IMR-90 (cell line): ENCODE results near the gene MAPK11. TPM values are rescaled to one million over a fixed set of nuclear protein-coding genes. Genes with fewer than 3 reads are reported as not detected.

Source experiments
- ATAC-seq: fragments of 200-7000 bp; cut with Tn5 transposase; 2 replicates; pipeline ENCODE4 v1.9.1; 2020; ENCODE audit warnings: low read depth, mild to moderate bottlenecking, moderate library complexity
- BruUV-seq: library from RNA; stranded (reverse); fragments of 400-500 nt; replicated peaks from 2 replicates; lab custom pipeline; 2021; lab: Mats Ljungman, UMichigan
- CTCF ChIA-PET: fragments of 300-600 bp; formaldehyde crosslinking; extraction: SDS; loops from one replicate; lab custom pipeline; 2021; ENCODE audit warnings: antibody characterized with exemption; lab: Yijun Ruan, JAX
- POLR2A ChIA-PET: fragments of 300-600 bp; sonication (Branson Sonifier 250); formaldehyde crosslinking; loops from one replicate; lab custom pipeline; 2022; ENCODE audit warnings: antibody characterized with exemption; ENCODE audit not compliant: unreplicated experiment; lab: Charles Lee
- DNase-seq: peaks from one replicate; pipeline ENCODE4 v3.0.0; 2013
- H2AFZ ChIP-seq: replicated peaks from 2 replicates; pipeline ENCODE3; 2013; ENCODE audit warnings: low read length, mild to moderate bottlenecking; ENCODE audit not compliant: poor library complexity
- H2AK5ac ChIP-seq: 2 replicates; pipeline ENCODE4 v1.6.1; 2013; ENCODE audit warnings: low read depth, low read length, inconsistent platforms
- H2AK9ac ChIP-seq: replicated peaks from 2 replicates; pipeline ENCODE3; 2013; ENCODE audit warnings: mild to moderate bottlenecking, low read depth, low read length, moderate library complexity; ENCODE audit not compliant: poor library complexity
- H2BK120ac ChIP-seq: 2 replicates; pipeline ENCODE4 v1.6.1; 2013; ENCODE audit warnings: low read depth, low read length, inconsistent platforms
- H2BK15ac ChIP-seq: 3 replicates; pipeline ENCODE4 v1.6.1; 2013; ENCODE audit warnings: low read depth, low read length, inconsistent platforms
- H2BK20ac ChIP-seq: 2 replicates; pipeline ENCODE4 v1.6.1; 2013; ENCODE audit warnings: low read depth, mild to moderate bottlenecking, inconsistent platforms, low read length, moderate library complexity
- H2BK5ac ChIP-seq: 2 replicates; pipeline ENCODE4 v1.6.1; 2013; ENCODE audit warnings: mild to moderate bottlenecking, low read depth, low read length, inconsistent platforms; ENCODE audit not compliant: poor library complexity, severe bottlenecking
- H3K14ac ChIP-seq: replicated peaks from 2 replicates; pipeline ENCODE4 v1.6.1; 2013; ENCODE audit warnings: low read depth, low read length, inconsistent platforms
- H3K18ac ChIP-seq: 2 replicates; pipeline ENCODE4 v1.6.1; 2013; ENCODE audit warnings: low read depth, low read length, control low read depth
- H3K23ac ChIP-seq: 2 replicates; pipeline ENCODE4 v1.6.1; 2013; ENCODE audit warnings: low read depth, low read length, inconsistent platforms
- H3K27ac ChIP-seq: 2 replicates; pipeline ENCODE4 v1.5.1; 2013; ENCODE audit warnings: mild to moderate bottlenecking, control low read depth, low read length; ENCODE audit not compliant: insufficient read depth
- H3K27me3 ChIP-seq: 2 replicates; pipeline ENCODE4 v1.6.1; 2013; ENCODE audit warnings: low read length; ENCODE audit not compliant: control insufficient read depth, insufficient read depth
- H3K36me3 ChIP-seq: 2 replicates; pipeline ENCODE4 v1.6.1; 2013; ENCODE audit warnings: low read length, mixed read lengths; ENCODE audit not compliant: control insufficient read depth, insufficient read depth
- H3K4ac ChIP-seq: 2 replicates; pipeline ENCODE4 v1.6.1; 2013; ENCODE audit warnings: low read depth, low read length, inconsistent platforms
- H3K4me1 ChIP-seq: 2 replicates; pipeline ENCODE4 v1.6.1; 2013; ENCODE audit warnings: low read length, mixed read lengths; ENCODE audit not compliant: control insufficient read depth, insufficient read depth
- H3K4me2 ChIP-seq: 2 replicates; pipeline ENCODE4 v1.6.1; 2013; ENCODE audit warnings: low read depth, mild to moderate bottlenecking, control low read depth, low read length, moderate library complexity
- H3K4me3 ChIP-seq: 2 replicates; pipeline ENCODE4 v1.5.1; 2013; ENCODE audit warnings: low read depth, mild to moderate bottlenecking, control low read depth, low read length, moderate library complexity; ENCODE audit not compliant: insufficient read depth
- H3K56ac ChIP-seq: 2 replicates; pipeline ENCODE4 v1.6.1; 2013; ENCODE audit warnings: low read length, inconsistent platforms; ENCODE audit not compliant: insufficient read depth; ENCODE audit errors: extremely low read depth
- H3K79me1 ChIP-seq, 2 experiments: 2 replicates each; pipeline ENCODE4 v1.6.1; 2013; ENCODE audit warnings: low read length in 2 of 2, inconsistent platforms in 1 of 2, low read depth in 1 of 2
- H3K9ac ChIP-seq: 2 replicates; pipeline ENCODE4 v1.6.1; 2013; ENCODE audit warnings: low read depth, low read length, control low read depth
- H3K9me1 ChIP-seq: 2 replicates; pipeline ENCODE4 v1.6.1; 2013; ENCODE audit warnings: low read length, inconsistent platforms; ENCODE audit not compliant: insufficient read depth
- H3K9me3 ChIP-seq: 2 replicates; pipeline ENCODE4 v1.6.1; 2013; ENCODE audit warnings: low read length; ENCODE audit not compliant: control insufficient read depth, insufficient read depth
- H4K20me1 ChIP-seq: 2 replicates; pipeline ENCODE4 v1.6.1; 2013; ENCODE audit warnings: low read length, inconsistent platforms; ENCODE audit not compliant: insufficient read depth
- H4K5ac ChIP-seq: 2 replicates; pipeline ENCODE4 v1.6.1; 2013; ENCODE audit warnings: mild to moderate bottlenecking, low read depth, low read length, control low read depth
- H4K8ac ChIP-seq, 2 experiments: 2 replicates each; pipeline ENCODE4 v1.6.1; 2013; ENCODE audit warnings: low read depth in 2 of 2, low read length in 2 of 2, control low read depth in 1 of 2, inconsistent platforms in 1 of 2
- H4K91ac ChIP-seq: 2 replicates; pipeline ENCODE4 v1.6.1; 2013; ENCODE audit warnings: low read depth, low read length, inconsistent platforms; ENCODE audit not compliant: insufficient read depth
- CEBPB ChIP-seq: IDR thresholded peaks from 2 replicates; pipeline ENCODE4 v1.6.1; 2012; ENCODE audit warnings: low read depth, low read length, improper control_type of control experiment
- CHD1 ChIP-seq: IDR thresholded peaks from 2 replicates; pipeline ENCODE4 v1.6.1; 2012; ENCODE audit warnings: low read depth, low read length, improper control_type of control experiment
- MAFK ChIP-seq: IDR thresholded peaks from 2 replicates; pipeline ENCODE4 v1.6.1; 2012; ENCODE audit warnings: low read depth, low read length, improper control_type of control experiment
- MAZ ChIP-seq: IDR thresholded peaks from 2 replicates; pipeline ENCODE4 v1.6.1; 2012; ENCODE audit warnings: low read depth, mild to moderate bottlenecking, low read length, improper control_type of control experiment, moderate library complexity, borderline replicate concordance
- NFE2L2 ChIP-seq: fragments of 150-350 bp; IDR thresholded peaks from 2 replicates; pipeline ENCODE4 v1.6.1; 2016; ENCODE audit warnings: low read depth, mild to moderate bottlenecking, low read length
- RAD21 ChIP-seq: IDR thresholded peaks from 2 replicates; pipeline ENCODE4 v1.6.1; 2012; ENCODE audit warnings: low read length, improper control_type of control experiment
- RCOR1 ChIP-seq: IDR thresholded peaks from 2 replicates; pipeline ENCODE4 v1.6.1; 2012; ENCODE audit warnings: mild to moderate bottlenecking, low read length, improper control_type of control experiment; ENCODE audit not compliant: insufficient replicate concordance
- RFX5 ChIP-seq: IDR thresholded peaks from 2 replicates; pipeline ENCODE4 v1.8.0; 2012; ENCODE audit warnings: low read depth, mild to moderate bottlenecking, low read length, moderate library complexity
- SMC3 ChIP-seq: fragments of 150-350 bp; IDR thresholded peaks from 2 replicates; pipeline ENCODE4 v1.6.1; 2016; ENCODE audit warnings: low read depth, mild to moderate bottlenecking, antibody characterized with exemption, low read length, moderate library complexity
- WGBS, 2 experiments: methylation state at CpG; one replicate each; pipeline versions ENCODE4 v1.1.5 to v1.1.7; 2013; ENCODE audit warnings: missing lambda C conversion rate in 2 of 2; ENCODE audit not compliant: insufficient read length in 1 of 2; ENCODE audit errors: extremely low coverage in 2 of 2; 5-methylcytosine and 5-hydroxymethylcytosine counted together
- dilution Hi-C: fragments of 300-500 bp; cut with HindIII; formaldehyde crosslinking; loops from one replicate; pipeline ENCODE4 v1.14.3; 2018; ENCODE audit warnings: low sequenced_read_pairs; ENCODE audit not compliant: unreplicated experiment
- in situ Hi-C: fragments of 300-500 bp; cut with MboI; formaldehyde crosslinking; loops from 3 replicates; pipeline ENCODE4 v1.14.3; 2019; ENCODE audit warnings: low sequenced_read_pairs, inconsistent platforms, mixed read lengths
- intact Hi-C: fragments of 100-400 bp; cut with micrococcal nuclease; formaldehyde crosslinking; loops from 2 replicates; pipeline ENCODE4 v1.10.0; 2022
- polyA plus RNA-seq, 3 experiments: library from polyadenylated mRNA; depleted of rRNA; stranded (reverse); fragments of >200 nt; gene quantifications; 2 replicates each; pipeline ENCODE4 v1.2.3, GENCODE V29; 2012; ENCODE audit warnings: low replicate concordance in 1 of 3
- total RNA-seq: library from RNA; depleted of rRNA; stranded (reverse); fragments of >200 nt; gene quantifications from 2 replicates; pipeline ENCODE4 v1.2.3, GENCODE V29; 2012
- TF ChIP-seq, protein P1 (sequence below): fragments of 150-350 bp; IDR thresholded peaks from 2 replicates; pipeline ENCODE4 v1.6.1; 2017; ENCODE audit warnings: mild to moderate bottlenecking, antibody characterized with exemption, low read length, low read depth
- TF ChIP-seq, protein P2 (sequence below): conservative IDR thresholded peaks from 2 replicates; pipeline ENCODE4 v1.5.1; 2012; ENCODE audit warnings: mild to moderate bottlenecking, low read depth, low read length, improper control_type of control experiment
- TF ChIP-seq, protein P3 (sequence below): fragments of 150-350 bp; IDR thresholded peaks from 2 replicates; pipeline ENCODE4 v1.6.1; 2016; ENCODE audit warnings: low read depth, mild to moderate bottlenecking, low read length, moderate library complexity, borderline replicate concordance

The MAPK11 gene
- total and polyA plus RNA-seq, 2 of the 4 experiments (the other 2 are of a cell fraction): 8.1 to 14.4 TPM

DNA sequence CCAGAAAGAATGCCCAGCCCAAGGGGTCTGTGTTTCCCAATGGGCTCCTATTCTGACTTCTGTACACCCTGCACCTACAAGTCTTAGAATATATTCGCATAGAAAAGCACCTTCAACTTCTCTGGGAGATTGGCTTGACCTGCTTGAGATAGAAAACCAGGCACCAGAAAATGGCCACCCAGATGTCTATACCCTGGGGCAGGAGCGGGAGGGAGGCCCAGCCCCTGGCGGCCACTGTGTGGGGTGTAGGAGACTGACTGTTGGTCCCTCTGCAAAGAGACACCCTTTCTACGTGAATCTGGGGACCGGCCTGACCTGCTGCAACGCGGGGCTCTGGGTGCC is 48.1 kb upstream of the MAPK11 start:
- peaks cover 3% of the 10 kb centered on the region; the same call in 1 of the 2 replicates for H3K27me3 ChIP-seq
- no peak overlapping the region for H3K4me3 ChIP-seq
- no peak overlapping the region for H3K4ac ChIP-seq
- intact Hi-C loops (no loop called here), in situ Hi-C loops (no loop called here), dilution Hi-C loops (no loop called here)
- ChIA-PET POLR2A (no interaction called here), CTCF (no interaction called here)
- no peak overlapping the region for H3K27ac ChIP-seq
- no peak overlapping the region for H2AFZ ChIP-seq
- no peaks in the 10 kb centered on the region for H3K9me1 ChIP-seq
- no peak overlapping the region for H3K4me2 ChIP-seq
- no peak overlapping the region for H3K14ac ChIP-seq
- no peaks in the 10 kb centered on the region for H3K36me3 ChIP-seq
- H3K79me1 ChIP-seq: no peaks in the 10 kb centered on the region
- ATAC-seq (no peak), DNase-seq (no peak)
- no peak overlapping the region for H2BK120ac ChIP-seq
- H2BK20ac ChIP-seq: no peak overlapping the region
- 70% methylated on average over 5 of the region's 7 CpGs; no CpG with 5 or more reads in 1 of the 2 experiments for WGBS, 2 experiments
- H3K9me3 ChIP-seq: no peaks in the 10 kb centered on the region
- H4K5ac ChIP-seq: no peak overlapping the region
- TF ChIP-seq, protein P1, sequence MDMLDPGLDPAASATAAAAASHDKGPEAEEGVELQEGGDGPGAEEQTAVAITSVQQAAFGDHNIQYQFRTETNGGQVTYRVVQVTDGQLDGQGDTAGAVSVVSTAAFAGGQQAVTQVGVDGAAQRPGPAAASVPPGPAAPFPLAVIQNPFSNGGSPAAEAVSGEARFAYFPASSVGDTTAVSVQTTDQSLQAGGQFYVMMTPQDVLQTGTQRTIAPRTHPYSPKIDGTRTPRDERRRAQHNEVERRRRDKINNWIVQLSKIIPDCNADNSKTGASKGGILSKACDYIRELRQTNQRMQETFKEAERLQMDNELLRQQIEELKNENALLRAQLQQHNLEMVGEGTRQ: no peak
- TF ChIP-seq, protein P2, sequence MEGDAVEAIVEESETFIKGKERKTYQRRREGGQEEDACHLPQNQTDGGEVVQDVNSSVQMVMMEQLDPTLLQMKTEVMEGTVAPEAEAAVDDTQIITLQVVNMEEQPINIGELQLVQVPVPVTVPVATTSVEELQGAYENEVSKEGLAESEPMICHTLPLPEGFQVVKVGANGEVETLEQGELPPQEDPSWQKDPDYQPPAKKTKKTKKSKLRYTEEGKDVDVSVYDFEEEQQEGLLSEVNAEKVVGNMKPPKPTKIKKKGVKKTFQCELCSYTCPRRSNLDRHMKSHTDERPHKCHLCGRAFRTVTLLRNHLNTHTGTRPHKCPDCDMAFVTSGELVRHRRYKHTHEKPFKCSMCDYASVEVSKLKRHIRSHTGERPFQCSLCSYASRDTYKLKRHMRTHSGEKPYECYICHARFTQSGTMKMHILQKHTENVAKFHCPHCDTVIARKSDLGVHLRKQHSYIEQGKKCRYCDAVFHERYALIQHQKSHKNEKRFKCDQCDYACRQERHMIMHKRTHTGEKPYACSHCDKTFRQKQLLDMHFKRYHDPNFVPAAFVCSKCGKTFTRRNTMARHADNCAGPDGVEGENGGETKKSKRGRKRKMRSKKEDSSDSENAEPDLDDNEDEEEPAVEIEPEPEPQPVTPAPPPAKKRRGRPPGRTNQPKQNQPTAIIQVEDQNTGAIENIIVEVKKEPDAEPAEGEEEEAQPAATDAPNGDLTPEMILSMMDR: no peak
- TF ChIP-seq NFE2L2 (no peak), MAFK (no peak), RCOR1 (no peak), SMC3 (no peak), CEBPB (no peak), RFX5 (no peak), RAD21 (no peak), MAZ (no peak), CHD1 (no peak)
- TF ChIP-seq, protein P3, sequence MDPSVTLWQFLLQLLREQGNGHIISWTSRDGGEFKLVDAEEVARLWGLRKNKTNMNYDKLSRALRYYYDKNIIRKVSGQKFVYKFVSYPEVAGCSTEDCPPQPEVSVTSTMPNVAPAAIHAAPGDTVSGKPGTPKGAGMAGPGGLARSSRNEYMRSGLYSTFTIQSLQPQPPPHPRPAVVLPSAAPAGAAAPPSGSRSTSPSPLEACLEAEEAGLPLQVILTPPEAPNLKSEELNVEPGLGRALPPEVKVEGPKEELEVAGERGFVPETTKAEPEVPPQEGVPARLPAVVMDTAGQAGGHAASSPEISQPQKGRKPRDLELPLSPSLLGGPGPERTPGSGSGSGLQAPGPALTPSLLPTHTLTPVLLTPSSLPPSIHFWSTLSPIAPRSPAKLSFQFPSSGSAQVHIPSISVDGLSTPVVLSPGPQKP: no peak
- no peak overlapping the region for H2AK5ac ChIP-seq
- no peak overlapping the region for H2BK5ac ChIP-seq
- H3K9ac ChIP-seq: no peak overlapping the region
- no peak overlapping the region for H4K8ac ChIP-seq
- H3K23ac ChIP-seq: no peak overlapping the region
- no peak overlapping the region for H2AK9ac ChIP-seq
- no peak overlapping the region for H3K18ac ChIP-seq
- H3K56ac ChIP-seq: no peak overlapping the region
- H4K91ac ChIP-seq: no peak overlapping the region
- H3K4me1 ChIP-seq: no peaks in the 10 kb centered on the region
- no TSS peak for BruUV-seq
- H2BK15ac ChIP-seq: no peak overlapping the region
- no peaks in the 10 kb centered on the region for H4K20me1 ChIP-seq
